ENCODE measurements around the gene CA5B. TPM values are rescaled to one million over a fixed set of nuclear protein-coding genes. Genes with fewer than 3 reads are reported as not detected.

The CA5B gene
- total RNA-seq, 4 donors from 2014 or later, result 0.24 to 3.4 (median 1.8) TPM

DNA sequence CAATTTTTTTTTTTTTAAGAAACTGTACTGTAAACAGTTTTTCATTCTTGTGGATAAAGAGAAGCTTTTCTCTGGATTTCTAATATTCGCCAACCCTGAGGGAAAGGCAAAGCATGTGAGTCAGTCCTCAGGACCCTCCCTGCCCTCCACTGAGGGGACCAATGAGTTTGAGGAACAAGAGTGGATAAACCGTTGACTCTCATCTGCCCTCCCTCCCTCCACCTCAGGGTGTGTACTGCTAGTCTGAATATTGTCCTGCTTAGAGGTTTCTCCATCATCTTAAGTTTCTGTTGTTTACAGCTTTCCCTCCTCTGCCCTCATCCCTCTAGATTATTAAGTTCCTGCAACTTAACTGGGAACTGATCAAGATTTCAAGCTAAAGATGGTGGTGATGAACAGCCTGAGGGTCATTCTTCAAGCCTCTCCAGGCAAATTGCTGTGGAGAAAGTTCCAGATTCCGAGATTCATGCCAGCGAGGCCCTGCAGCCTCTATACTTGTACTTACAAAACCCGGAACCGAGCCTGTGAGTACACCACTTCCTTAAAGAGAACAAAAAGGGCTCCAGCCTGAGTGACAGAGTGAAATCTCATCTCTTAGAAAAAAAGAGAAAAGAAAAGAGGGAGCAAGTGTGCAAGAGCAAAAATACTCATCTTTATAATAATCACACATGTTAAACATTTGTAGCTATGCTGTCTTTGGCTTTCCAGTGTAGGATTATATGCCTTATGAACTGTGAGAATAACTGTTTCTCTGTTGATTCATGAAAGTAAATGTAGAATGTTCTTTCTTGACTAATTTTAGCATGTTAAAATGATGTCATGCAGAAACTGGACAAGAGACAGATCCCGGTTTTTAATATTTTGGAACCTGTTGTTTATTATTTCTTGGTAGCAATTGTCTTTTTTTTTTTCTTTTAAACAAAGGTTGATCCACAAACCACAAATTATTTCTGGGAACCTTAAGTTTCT lies 11.9 kb downstream of the CA5B start:
- no peak for DNase-seq
- in situ Hi-C loops (cut with MboI; ENCODE audit: low sequenced_read_pairs in 4 of 4) (no loop called here), intact Hi-C loops (cut with DNase I; ENCODE audit: low total_unique reads) (no loop called here)
- peak overlapping the region; percentile 45 to 62 (median 52) for H3K27ac ChIP-seq
- no peaks in the 10 kb centered on the region for H3K9me3 ChIP-seq
- peaks cover 0 to 4% of the 10 kb centered on the region in 2 donors for H3K4me1 ChIP-seq
- no peak overlapping the region for H3K4me3 ChIP-seq
- no peak for TF ChIP-seq POLR2A (IDR thresholded peaks at IDR 0.05)
- TF ChIP-seq, protein P1, sequence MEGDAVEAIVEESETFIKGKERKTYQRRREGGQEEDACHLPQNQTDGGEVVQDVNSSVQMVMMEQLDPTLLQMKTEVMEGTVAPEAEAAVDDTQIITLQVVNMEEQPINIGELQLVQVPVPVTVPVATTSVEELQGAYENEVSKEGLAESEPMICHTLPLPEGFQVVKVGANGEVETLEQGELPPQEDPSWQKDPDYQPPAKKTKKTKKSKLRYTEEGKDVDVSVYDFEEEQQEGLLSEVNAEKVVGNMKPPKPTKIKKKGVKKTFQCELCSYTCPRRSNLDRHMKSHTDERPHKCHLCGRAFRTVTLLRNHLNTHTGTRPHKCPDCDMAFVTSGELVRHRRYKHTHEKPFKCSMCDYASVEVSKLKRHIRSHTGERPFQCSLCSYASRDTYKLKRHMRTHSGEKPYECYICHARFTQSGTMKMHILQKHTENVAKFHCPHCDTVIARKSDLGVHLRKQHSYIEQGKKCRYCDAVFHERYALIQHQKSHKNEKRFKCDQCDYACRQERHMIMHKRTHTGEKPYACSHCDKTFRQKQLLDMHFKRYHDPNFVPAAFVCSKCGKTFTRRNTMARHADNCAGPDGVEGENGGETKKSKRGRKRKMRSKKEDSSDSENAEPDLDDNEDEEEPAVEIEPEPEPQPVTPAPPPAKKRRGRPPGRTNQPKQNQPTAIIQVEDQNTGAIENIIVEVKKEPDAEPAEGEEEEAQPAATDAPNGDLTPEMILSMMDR (IDR thresholded peaks at IDR 0.05 in 4 of 5, conservative IDR thresholded peaks at IDR 0.05 in 1 of 5), result no peak
- no peaks in the 10 kb centered on the region for H3K36me3 ChIP-seq
- ATAC-seq, result no peak
- H3K27me3 ChIP-seq, result no peaks in the 10 kb centered on the region

DNA sequence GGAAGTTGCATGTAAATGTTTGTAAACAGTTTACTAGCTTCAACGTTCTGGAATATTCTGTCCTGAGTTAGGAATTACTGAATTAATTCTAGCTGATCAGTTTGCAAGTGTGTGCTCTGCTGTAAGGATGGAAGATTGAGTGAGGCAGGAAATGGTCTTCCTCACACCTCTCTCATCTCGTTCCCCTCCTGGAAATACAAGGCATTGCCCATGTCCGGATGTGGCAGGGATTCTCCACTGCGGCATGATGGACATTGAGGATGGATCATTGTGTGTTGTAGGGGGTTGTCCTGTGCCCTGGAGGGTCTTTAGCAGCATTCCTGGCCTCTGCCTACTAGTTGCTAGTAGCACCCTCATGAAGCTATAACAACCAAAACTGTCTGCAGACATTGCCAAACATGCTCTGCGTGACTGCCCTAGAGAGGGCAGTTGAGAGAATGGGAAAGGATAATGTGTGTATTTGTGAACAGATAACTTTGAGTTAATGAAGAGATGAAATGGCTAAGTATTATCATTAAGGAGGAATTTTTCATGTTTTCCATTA lies 12.6 kb downstream of the CA5B start:
- TF ChIP-seq, protein P1 (IDR thresholded peaks at IDR 0.05 in 4 of 5, conservative IDR thresholded peaks at IDR 0.05 in 1 of 5), result no peak
- no peak for TF ChIP-seq POLR2A (IDR thresholded peaks at IDR 0.05)
- DNase-seq (no peak), ATAC-seq (no peak)
- in situ Hi-C loops (cut with MboI; ENCODE audit: low sequenced_read_pairs in 4 of 4), result no loop called here
- peak overlapping the region; percentile 45 to 62 (median 52) for H3K27ac ChIP-seq
- intact Hi-C loops (cut with DNase I; ENCODE audit: low total_unique reads), result no loop called here
- H3K4me3 ChIP-seq, result no peak overlapping the region
- H3K27me3 ChIP-seq, result no peaks in the 10 kb centered on the region
- H3K4me1 ChIP-seq, result peaks cover 0 to 4% of the 10 kb centered on the region in 2 donors
- no peaks in the 10 kb centered on the region for H3K36me3 ChIP-seq
- H3K9me3 ChIP-seq, result no peaks in the 10 kb centered on the region

DNA sequence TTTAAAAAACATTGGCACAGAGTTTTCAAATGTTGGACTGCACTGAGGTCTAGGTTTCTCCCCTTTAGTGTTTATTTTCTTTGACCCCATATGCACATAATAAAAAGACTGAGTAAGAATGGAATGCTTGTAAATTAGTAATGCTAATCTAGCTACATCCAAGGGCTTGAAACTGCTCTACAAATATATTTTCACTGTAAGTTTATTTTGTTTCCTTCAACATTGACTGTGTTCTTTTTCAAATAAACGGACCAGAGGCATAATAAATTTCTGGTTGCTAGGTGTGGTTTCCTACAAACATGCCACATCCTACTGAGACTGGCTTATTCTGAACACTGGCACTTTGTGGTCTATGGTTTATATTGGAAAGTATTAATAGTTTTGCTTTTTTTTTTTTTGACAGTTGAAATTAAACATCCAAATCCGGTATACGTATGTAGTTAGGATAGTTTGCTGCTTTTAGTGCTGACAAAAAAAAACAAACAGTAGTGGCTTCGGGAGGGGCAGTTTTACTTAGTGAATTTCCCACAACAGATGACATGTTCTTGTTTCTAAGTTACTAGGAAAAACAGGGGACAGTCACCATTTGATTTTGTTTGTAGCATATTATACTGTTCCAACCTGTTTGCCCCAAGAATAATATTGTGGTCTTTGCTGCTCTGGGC lies 13.2 kb downstream of the CA5B start:
- Histone ChIP-seq H3K27me3 (no peaks in the 10 kb centered on the region), H3K4me3 (no peak overlapping the region), H3K27ac (peak overlapping the region in 3 of 4 donors; percentile 48 to 62 (median 57)), H3K4me1 (peaks cover 0 to 4% of the 10 kb centered on the region in 2 donors), H3K9me3 (no peaks in the 10 kb centered on the region), H3K36me3 (no peaks in the 10 kb centered on the region)
- DNase-seq (no peak), ATAC-seq (no peak)
- intact Hi-C loops (cut with DNase I; ENCODE audit: low total_unique reads), result no loop called here
- in situ Hi-C loops (cut with MboI; ENCODE audit: low sequenced_read_pairs in 4 of 4), result no loop called here
- TF ChIP-seq, protein P1 (IDR thresholded peaks at IDR 0.05 in 4 of 5, conservative IDR thresholded peaks at IDR 0.05 in 1 of 5), result no peak
- no peak for TF ChIP-seq POLR2A (IDR thresholded peaks at IDR 0.05)

DNA sequence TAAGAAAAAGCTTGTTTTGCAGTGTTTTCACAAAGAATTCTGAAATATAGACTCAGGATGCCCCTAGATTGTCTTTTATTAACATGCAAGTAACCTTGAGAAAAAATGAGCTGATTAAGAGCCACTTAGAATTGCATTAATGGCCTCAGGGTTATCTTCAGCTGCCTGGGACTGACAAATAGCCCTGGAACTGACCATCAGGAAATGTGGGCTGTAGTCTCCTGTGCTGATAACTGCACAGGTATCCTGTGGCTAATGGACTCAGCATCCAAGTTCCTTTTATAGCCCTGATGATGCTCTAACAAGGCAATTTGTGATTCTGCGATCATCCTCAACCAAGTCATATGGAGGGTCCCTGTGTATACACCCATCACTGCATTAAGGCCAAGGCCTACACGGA lies 17.0 kb downstream of the CA5B start:
- in situ Hi-C loops (cut with MboI; ENCODE audit: low sequenced_read_pairs in 4 of 4) (no loop called here), intact Hi-C loops (cut with DNase I; ENCODE audit: low total_unique reads) (no loop called here)
- Histone ChIP-seq H3K27ac (no peak overlapping the region), H3K9me3 (no peaks in the 10 kb centered on the region), H3K36me3 (no peaks in the 10 kb centered on the region), H3K4me3 (no peak overlapping the region), H3K27me3 (no peaks in the 10 kb centered on the region), H3K4me1 (peaks cover 0 to 4% of the 10 kb centered on the region in 2 donors)
- ATAC-seq (no peak), DNase-seq (no peak)
- TF ChIP-seq, protein P1 (IDR thresholded peaks at IDR 0.05 in 4 of 5, conservative IDR thresholded peaks at IDR 0.05 in 1 of 5), result no peak
- no peak for TF ChIP-seq POLR2A (IDR thresholded peaks at IDR 0.05)
